Fibroblast of skin of left quadriceps (primary cell): ENCODE data around the gene TSKU.
"Not testable (repeated sequence)": the region's sequence is repeated elsewhere in the genome, so short reads cannot be mapped to it uniquely, and the experiment has no call there.

Experiments
- DNase-seq, 2 experiments: peaks; one replicate each; pipeline ENCODE4 v3.0.0-alpha.2; 2013; ENCODE audit warnings: low read depth in 2 of 2

TSKU gene

DNA sequence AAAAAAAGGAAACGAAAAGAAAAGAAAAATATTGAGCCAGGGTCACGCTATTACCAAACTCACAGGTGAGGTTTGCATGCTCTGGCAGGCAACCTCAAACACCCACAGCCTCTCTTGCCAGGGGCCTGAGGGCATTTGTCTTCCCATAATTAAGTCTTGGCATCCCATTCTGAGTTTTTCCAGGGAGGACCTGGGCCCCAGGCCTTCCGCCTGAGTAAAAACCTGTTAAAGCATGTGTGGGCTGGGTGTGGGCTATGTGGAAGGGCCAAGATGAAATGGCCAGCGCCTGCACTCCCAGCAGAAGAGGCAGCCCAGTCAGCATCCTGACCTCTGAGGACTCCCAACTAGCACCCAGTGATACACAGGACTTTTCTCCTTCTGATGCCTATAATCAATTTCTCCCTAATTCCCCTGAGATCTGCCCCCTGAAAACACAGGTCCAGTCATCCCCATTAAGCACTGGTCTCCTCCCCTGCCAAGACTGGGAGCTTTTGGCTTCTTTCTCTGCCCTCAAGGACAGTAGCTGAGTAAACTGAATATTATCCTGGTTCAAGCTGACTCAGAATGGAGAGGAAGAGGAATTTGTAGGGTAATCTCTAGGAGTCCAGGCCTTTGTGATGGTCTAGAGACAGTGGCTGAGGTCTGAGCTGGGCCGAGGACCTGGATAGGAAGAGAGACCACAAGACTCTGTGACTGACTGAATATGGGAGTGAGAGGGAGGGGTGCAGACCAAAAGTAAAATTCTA is 42.0 kb downstream of the TSKU start:
- DNase-seq, result no peak

GRCh38 chr11:76825726-76826396 is 42.7 kb downstream of the TSKU start:
- DNase-seq, result no peak

DNA sequence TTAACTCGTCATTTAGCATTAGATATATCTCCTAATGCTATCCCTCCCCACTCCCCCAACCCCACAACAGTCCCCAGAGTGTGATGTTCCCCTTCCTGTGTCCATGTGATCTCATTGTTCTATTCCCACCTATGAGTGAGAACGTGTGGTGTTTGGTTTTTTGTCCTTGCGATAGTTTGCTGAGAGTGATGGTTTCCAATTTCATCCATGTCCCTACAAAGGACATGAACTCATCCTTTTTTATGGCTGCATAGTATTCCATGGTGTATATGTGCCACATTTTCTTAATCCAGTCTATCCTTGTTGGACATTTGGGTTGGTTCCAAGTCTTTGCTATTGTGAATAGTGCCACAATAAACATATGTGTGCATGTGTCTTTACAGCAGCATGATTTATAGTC is 43.4 kb downstream of the TSKU start:
- DNase-seq, result not testable (repeated sequence)

DNA sequence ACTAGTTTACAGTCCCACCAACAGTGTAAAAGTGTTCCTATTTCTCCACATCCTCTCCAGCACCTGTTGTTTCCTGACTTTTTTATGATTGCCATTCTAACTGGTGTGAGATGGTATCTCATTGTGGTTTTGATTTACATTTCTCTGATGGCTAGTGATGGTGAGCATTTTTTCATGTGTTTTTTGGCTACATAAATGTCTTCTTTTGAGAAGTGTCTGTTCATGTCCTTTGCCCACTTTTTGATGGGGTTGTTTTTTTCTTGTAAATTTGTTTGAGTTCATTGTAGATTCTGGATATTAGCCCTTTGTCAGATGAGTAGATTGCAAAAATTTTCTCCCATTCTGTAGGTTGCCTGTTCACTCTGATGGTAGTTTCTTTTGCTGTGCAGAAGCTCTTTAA is 43.8 kb downstream of the TSKU start:
- not testable (repeated sequence) for DNase-seq

DNA sequence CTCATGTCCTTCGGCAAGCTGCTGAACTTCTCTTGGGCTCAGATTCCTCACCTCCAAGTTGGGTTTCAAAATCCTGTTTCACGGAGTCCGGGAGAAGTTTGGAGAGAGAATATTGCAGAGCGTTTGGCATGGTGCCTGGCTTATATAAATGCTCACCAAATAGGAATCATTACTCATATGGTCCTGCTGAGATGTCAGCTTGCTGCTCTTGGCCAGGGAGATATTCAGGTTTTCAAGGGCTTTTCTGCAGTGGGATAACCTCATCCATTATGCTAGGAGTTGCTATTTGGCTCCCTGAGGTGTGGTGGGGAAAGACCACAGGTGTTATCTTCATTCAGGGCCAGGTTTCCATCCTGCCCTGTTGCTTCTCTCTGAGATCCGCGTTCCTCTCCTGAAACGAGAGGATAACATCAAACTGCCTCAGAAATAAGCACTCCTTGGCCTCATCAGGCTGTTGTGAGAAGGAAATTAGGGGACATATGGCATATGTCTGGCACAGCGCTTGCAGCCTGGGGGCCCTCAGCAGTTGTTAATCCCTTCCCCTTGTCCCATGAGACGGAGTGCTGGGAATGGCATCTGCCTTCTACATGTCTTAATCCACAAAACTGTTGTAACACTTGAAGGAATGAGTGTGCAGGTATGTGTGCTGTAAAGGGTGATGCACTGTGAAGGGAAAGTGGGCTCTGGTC is 47.6 kb downstream of the TSKU start:
- peak; percentile 51 to 54 for DNase-seq

- no peak for DNase-seq
Measured at GRCh38 chr11:76831686-76832310, 48.6 kb downstream of the TSKU start.

DNA sequence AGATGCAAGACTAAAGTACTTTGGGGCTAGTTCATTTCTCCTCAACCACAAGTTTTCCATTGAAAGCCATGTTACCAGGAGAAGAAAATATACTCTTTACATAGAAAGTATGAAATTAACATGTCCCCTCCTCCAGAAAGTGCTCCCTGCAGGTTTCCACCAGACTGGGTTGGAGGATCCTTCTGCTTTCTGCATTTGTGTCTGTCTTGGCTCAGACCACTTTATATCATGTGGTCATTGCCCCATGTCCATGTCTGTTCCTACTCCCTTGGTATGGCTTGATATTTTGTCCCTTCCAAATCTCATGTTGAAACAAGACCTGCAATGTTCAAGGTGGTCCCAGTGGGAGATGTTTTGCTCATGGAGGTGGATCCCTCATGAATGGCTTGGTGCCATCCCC is 49.2 kb downstream of the TSKU start:
- no peak for DNase-seq

GRCh38 chr11:76834151-76834550 is 51.0 kb downstream of the TSKU start:
- DNase-seq, result no peak

GRCh38 chr11:76835036-76835435 is 51.9 kb downstream of the TSKU start:
- DNase-seq, result no peak

- peak in 1 of 2 experiments; percentile 14 for DNase-seq
Measured at GRCh38 chr11:76835928-76836612, 52.9 kb downstream of the TSKU start.

GRCh38 chr11:76836613-76837291 is 53.6 kb downstream of the TSKU start:
- no peak for DNase-seq

DNA sequence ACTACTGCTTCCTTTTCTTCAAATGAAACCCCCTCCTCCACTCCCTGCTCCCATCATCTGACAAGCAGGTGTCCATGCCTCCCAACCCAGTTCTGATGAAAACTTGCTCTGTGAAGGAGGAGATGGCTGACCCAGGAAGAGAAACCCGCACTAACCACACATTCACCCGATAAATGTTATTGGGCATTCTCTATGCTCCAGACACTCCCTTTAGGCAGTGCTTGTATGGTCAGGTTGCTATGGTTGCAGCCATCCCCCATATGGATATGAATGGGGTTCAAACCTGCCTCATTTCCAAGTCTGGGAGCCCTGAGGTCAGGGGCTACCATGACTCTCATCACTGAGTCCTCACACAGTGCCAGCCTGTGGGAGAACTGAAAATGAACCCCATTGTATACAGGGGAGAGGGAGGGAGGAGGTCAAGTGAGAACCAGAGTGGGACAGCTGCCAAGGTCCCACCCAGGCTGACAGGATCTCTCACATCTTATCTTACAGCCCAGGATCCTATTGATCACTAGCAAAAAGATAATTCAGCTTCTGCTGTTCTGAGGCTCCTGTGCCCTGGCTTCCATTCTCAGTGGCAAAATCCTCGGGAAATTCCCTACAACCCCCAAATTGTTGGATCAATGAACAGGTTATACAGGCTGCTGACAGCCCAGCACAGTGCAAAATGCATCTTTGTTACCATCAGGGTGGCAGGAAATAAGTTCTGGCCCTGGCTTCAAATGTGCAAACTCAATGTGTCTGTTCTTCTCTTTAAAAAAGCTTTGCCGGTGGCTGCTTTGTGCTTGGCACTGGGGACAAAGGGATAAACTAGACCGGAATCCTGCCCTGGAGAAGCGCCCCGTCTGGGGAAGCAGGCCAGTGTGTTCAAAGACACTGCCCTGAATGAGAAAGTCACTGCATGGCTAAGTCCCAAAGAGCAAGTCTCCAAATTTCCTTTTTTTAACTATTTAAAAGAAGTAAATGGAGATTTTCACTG is 54.8 kb downstream of the TSKU start:
- DNase-seq, result no peak

- no peak for DNase-seq
Measured at GRCh38 chr11:76838678-76839068, 55.5 kb downstream of the TSKU start.

DNA sequence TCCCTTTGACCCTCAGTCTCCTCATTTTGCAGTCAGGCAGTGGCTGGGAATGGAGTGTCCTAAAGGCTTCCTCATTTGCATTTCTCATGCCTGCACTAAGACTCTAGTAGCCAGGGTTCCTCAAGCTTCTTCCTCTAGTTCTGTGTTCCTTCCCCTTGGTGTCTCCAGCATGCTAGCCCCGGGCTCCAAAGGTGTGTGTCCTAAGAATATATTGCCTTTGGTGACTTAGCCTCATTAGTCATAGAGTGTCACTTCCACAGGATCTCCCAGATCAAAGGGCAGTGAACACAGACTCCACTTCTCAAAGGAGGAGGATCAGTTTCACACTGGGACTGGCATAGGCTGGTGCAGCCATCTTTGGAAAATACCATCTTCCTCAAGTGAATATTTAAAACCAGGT is 56.2 kb downstream of the TSKU start:
- no peak for DNase-seq

- DNase-seq, result no peak
Measured at GRCh38 chr11:76841923-76842452, 58.8 kb downstream of the TSKU start.

DNA sequence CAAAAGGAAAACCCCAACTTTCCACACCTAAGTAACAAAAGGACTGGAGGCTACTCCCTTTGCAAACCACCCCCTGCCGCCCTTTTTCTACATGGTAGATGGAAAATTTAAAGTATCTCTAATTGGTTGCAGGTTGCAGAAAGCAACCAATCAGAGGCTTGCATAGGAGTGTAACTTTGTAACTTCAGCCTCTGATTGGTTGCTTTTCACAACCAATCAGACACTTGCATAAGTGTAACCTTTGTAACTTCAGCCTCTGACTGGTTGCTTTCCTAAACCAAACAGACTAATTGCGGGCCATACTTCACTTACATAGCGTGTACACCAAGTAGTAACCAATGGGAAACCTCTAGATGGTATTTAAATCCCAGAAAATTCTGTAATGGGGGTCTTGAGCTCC is 60.8 kb downstream of the TSKU start:
- DNase-seq, result no peak

DNA sequence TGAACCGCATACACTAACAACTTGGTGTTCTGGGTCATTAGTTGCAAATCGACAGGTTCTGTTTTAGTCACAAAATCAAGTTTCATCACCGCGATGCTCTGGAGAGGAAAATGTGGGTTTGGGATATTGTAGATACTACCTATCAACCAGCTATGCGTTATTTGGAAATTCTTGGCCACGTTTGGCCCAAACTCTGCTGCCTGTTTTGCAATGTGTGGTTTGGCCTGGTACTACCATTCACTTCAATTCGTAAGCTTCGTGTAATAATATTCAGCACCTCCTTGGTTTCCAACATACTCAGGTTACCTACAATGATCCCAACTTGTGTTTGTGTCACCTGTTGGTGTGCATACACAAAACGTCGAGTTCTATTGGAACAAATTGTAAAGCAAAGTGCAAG is 61.4 kb downstream of the TSKU start:
- no peak for DNase-seq

GRCh38 chr11:76845069-76845468 is 61.9 kb downstream of the TSKU start:
- no peak for DNase-seq

GRCh38 chr11:76846441-76846840 is 63.3 kb downstream of the TSKU start:
- no peak for DNase-seq
